GM12878 (cell line): ENCODE measurements around the gene PDZD8. TPM values are rescaled to one million over a fixed set of nuclear protein-coding genes. Genes with fewer than 3 reads are reported as not detected.

Experiments
- ATAC-seq: fragments of 200-7000 bp; cut with Tn5 transposase; 3 replicates; pipeline ENCODE4 v1.9.1; 2020; ENCODE audit warnings: mild to moderate bottlenecking, moderate library complexity
- BruUV-seq: library from RNA; stranded (reverse); fragments of 400-500 nt; replicated peaks from 2 replicates; lab custom pipeline; 2021; lab: Mats Ljungman, UMichigan
- CTCF ChIA-PET: fragments of 300-600 bp; sonication (Branson Sonifier 250); formaldehyde crosslinking; extraction: SDS; loops from one replicate; lab custom pipeline; 2021; ENCODE audit warnings: inconsistent platforms; lab: Yijun Ruan, JAX
- POLR2A ChIA-PET: fragments of 350-600 bp; formaldehyde crosslinking; extraction: SDS; loops from one replicate; lab custom pipeline; 2021; ENCODE audit warnings: inconsistent platforms; lab: Charles Lee
- RAD21 ChIA-PET: fragments of 300-600 bp; sonication (Branson Sonifier 250); formaldehyde crosslinking; loops from one replicate; lab custom pipeline; 2023; ENCODE audit warnings: antibody characterized with exemption; ENCODE audit not compliant: unreplicated experiment; lab: Charles Lee
- SMC1A ChIA-PET: fragments of 300-600 bp; sonication (Branson Sonifier 250); formaldehyde crosslinking; loops from one replicate; lab custom pipeline; 2023; ENCODE audit not compliant: unreplicated experiment, uncharacterized antibody; lab: Charles Lee
- DNase-seq: peaks from one replicate; pipeline ENCODE4 v3.0.0-alpha.2; 2011; ENCODE audit warnings: low read depth, low spot score
- FAIRE-seq: peaks from 3 replicates; lab custom pipeline; 2011; peaks lifted over from hg19 to GRCh38; lab: Jason Lieb, UNC
- H2AFZ ChIP-seq: 2 replicates; pipeline ENCODE4 v1.6.0; 2011; ENCODE audit warnings: low read depth, low read length, control low read depth; ENCODE audit not compliant: control insufficient read depth
- H3K27ac ChIP-seq: 2 replicates; pipeline ENCODE4 v1.5.1; 2011; ENCODE audit warnings: control low read depth; ENCODE audit not compliant: control insufficient read depth, insufficient read depth
- H3K27me3 ChIP-seq, 2 experiments: replicated peaks in 1 of 2; 2 replicates each; pipeline versions ENCODE4 v1.6.0 to v1.6.1; 2011; ENCODE audit warnings: low read length in 1 of 2; ENCODE audit not compliant: control insufficient read depth in 2 of 2, insufficient read depth in 2 of 2
- H3K36me3 ChIP-seq, 2 experiments: 2 replicates each; pipeline ENCODE4 v1.5.1; 2011; ENCODE audit warnings: low read length in 1 of 2; ENCODE audit not compliant: control insufficient read depth in 2 of 2, insufficient read depth in 2 of 2
- H3K4me1 ChIP-seq: 2 replicates; pipeline ENCODE4 v1.6.1; 2011; ENCODE audit warnings: mild to moderate bottlenecking, low read length, moderate library complexity, mixed read lengths; ENCODE audit not compliant: control insufficient read depth, insufficient read depth
- H3K4me2 ChIP-seq: 2 replicates; pipeline ENCODE4 v1.6.0; 2011; ENCODE audit warnings: control low read depth; ENCODE audit not compliant: control insufficient read depth, insufficient read depth
- H3K4me3 ChIP-seq: fragments of 200-600 bp; sonication (generic); 2 replicates; pipeline ENCODE4 v1.5.1; 2016
- H3K79me2 ChIP-seq: 2 replicates; pipeline ENCODE4 v1.6.0; 2011; ENCODE audit warnings: low read length; ENCODE audit not compliant: control insufficient read depth, insufficient read depth
- H3K9ac ChIP-seq: 2 replicates; pipeline ENCODE4 v1.8.0; 2011; ENCODE audit warnings: low read length, control low read depth, mixed read lengths; ENCODE audit not compliant: control insufficient read depth, insufficient read depth
- H3K9me3 ChIP-seq: replicated peaks from 3 replicates; pipeline ENCODE4 v1.5.1; 2011; ENCODE audit warnings: mild to moderate bottlenecking, low read length; ENCODE audit not compliant: control insufficient read depth, insufficient read depth
- H4K20me1 ChIP-seq: 2 replicates; pipeline ENCODE4 v1.6.0; 2011; ENCODE audit not compliant: control insufficient read depth, insufficient read depth
- BACH1 ChIP-seq: fragments of 450-650 bp; IDR thresholded peaks from 2 replicates; pipeline ENCODE4 v1.6.1; 2017; ENCODE audit warnings: mild to moderate bottlenecking, borderline replicate concordance
- CTCF ChIP-seq, 3 experiments: IDR thresholded peaks in 2 of 3; conservative IDR thresholded peaks in 1 of 3; 2 replicates each; pipeline ENCODE4 v1.5.1; 2011; ENCODE audit warnings: low read depth in 3 of 3, low read length in 3 of 3, mild to moderate bottlenecking in 3 of 3, control low read depth in 2 of 3, moderate library complexity in 2 of 3, inconsistent platforms in 1 of 3, mixed read lengths in 1 of 3; ENCODE audit not compliant: control insufficient read depth in 2 of 3, insufficient read depth in 1 of 3; ENCODE audit errors: extremely low read depth in 1 of 3
- EED ChIP-seq: sonication (generic); IDR thresholded peaks from 2 replicates; pipeline ENCODE4 v1.6.1; 2016; ENCODE audit warnings: antibody characterized with exemption, low read depth
- EP300 ChIP-seq, 2 experiments: fragments of 150-350 bp in 1 of 2; IDR thresholded peaks; 2 replicates each; pipeline ENCODE4 v1.6.1; 2011 to 2012; ENCODE audit warnings: low read depth in 2 of 2, low read length in 2 of 2, borderline replicate concordance in 1 of 2, improper control_type of control experiment in 1 of 2, inconsistent platforms in 1 of 2; ENCODE audit not compliant: control insufficient read depth in 1 of 2
- HSF1 ChIP-seq: fragments of 150-350 bp; IDR thresholded peaks from 2 replicates; pipeline ENCODE4 v1.6.1; 2014; ENCODE audit warnings: mild to moderate bottlenecking, low read depth, low read length
- IRF5 ChIP-seq: fragments of 450-650 bp; IDR thresholded peaks from 2 replicates; pipeline ENCODE4 v1.6.1; 2017; ENCODE audit warnings: borderline replicate concordance
- RAD21 ChIP-seq: IDR thresholded peaks from 2 replicates; pipeline ENCODE4 v1.6.1; 2011; ENCODE audit warnings: mild to moderate bottlenecking, low read depth, low read length, moderate library complexity; ENCODE audit not compliant: insufficient read depth
- SPI1 ChIP-seq: IDR thresholded peaks from 2 replicates; pipeline ENCODE4 v1.6.1; 2011; ENCODE audit warnings: low read depth, mild to moderate bottlenecking, low read length, moderate library complexity, borderline replicate concordance; ENCODE audit not compliant: insufficient read depth
- YBX1 ChIP-seq: fragments of 450-650 bp; IDR thresholded peaks from 2 replicates; pipeline ENCODE4 v1.6.1; 2016; ENCODE audit warnings: antibody characterized with exemption
- ZBTB11 ChIP-seq: fragments of 450-650 bp; formaldehyde crosslinking; IDR thresholded peaks from 2 replicates; pipeline ENCODE4 v1.5.0; 2022; ENCODE audit warnings: mild to moderate bottlenecking, missing genetic modification characterization
- ZNF207 ChIP-seq: fragments of 450-650 bp; IDR thresholded peaks from 2 replicates; pipeline ENCODE4 v1.6.1; 2014; ENCODE audit warnings: antibody characterized with exemption, mild to moderate bottlenecking, borderline replicate concordance
- ZNF622 ChIP-seq: fragments of 450-650 bp; IDR thresholded peaks from 2 replicates; pipeline ENCODE4 v1.6.1; 2017; ENCODE audit warnings: mild to moderate bottlenecking, inconsistent platforms
- ZSCAN29 ChIP-seq: fragments of 450-650 bp; IDR thresholded peaks from 2 replicates; pipeline ENCODE4 v1.6.1; 2017; ENCODE audit warnings: mild to moderate bottlenecking, moderate library complexity
- ZZZ3 ChIP-seq: IDR thresholded peaks from 2 replicates; pipeline ENCODE4 v1.6.1; 2011; ENCODE audit warnings: low read depth; ENCODE audit not compliant: control insufficient read depth, insufficient read length
- in situ Hi-C: fragments of 300-500 bp; cut with MboI; formaldehyde crosslinking; loops from 9 replicates; pipeline ENCODE4 v1.14.3; 2018; ENCODE audit warnings: mixed read lengths
- intact Hi-C: fragments of 100-400 bp; cut with micrococcal nuclease; formaldehyde crosslinking; loops from one replicate; pipeline ENCODE4 v1.14.2; 2022; ENCODE audit not compliant: unreplicated experiment
- polyA plus RNA-seq, 11 experiments: library from polyadenylated mRNA; depleted of rRNA in 4 of 11; unstranded in 6 of 11; stranded (reverse) in 5 of 11; fragments of >200 nt; fragmentation: Nextera tagmentation in 4 of 11; fragmentation: Illumina TruSeq in 1 of 11; extraction: Ambion mirVana in 4 of 11; extraction: Trizol in 1 of 11; gene quantifications; 1 replicate in 1 of 11; 2 replicates in 10 of 11; pipeline versions ENCODE4 v1.2.1 to v1.2.3, GENCODE V29; 2011 to 2016; ENCODE audit warnings: inconsistent platforms in 2 of 11, missing spikeins in 2 of 11, low read depth in 1 of 11
- total RNA-seq, 4 experiments: library from RNA; depleted of rRNA in 3 of 4; stranded (reverse); fragments of >200 nt in 3 of 4; fragmentation: Illumina TruSeq in 1 of 4; extraction: Trizol in 1 of 4; gene quantifications; 2 replicates each; pipeline versions ENCODE4 v1.2.1 to v1.2.3, GENCODE V29; 2013 to 2021

PDZD8 gene
- total and polyA plus RNA-seq, 10 of the 15 experiments (the other 5 are each of a cell fraction or from before 2014, with no cell fraction given): 2.0 to 21.2 (median 6.7) TPM

DNA sequence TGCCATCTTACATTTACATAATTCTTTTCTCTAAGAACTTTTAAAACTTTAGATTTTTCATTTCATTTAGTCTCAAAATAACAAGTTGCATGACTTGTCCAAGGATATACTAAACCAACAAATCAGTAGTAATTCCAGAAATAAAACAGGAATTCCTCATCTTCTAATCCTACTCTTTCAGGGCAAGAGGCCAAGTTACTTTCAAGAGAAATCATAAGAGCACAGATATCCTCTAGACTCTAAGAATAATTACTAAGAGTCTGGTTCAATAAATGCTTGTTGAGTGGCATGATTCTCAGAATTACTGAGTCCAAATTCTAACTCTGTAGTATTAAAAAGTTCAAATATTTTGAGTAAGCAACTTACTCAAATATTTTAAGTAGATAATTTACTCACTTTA, 12.9 kb downstream of the PDZD8 start:
- Histone ChIP-seq H4K20me1 (no peaks in the 10 kb centered on the region), H3K79me2 (peaks cover 73% of the 10 kb centered on the region), H3K36me3 (no peaks in the 10 kb centered on the region), H3K4me2 (no peak overlapping the region), H3K4me1 (peaks cover 15% of the 10 kb centered on the region), H2AFZ (no peak overlapping the region), H3K9ac (no peak overlapping the region), H3K27ac (no peak overlapping the region), H3K27me3 (no peaks in the 10 kb centered on the region), H3K4me3 (no peak overlapping the region), H3K9me3 (no peaks in the 10 kb centered on the region)
- SMC1A ChIA-PET: interaction anchor here (1.2 to 4.4 kb wide), 6 partner anchors 8 to 20 kb away, joined by 3 to 46 read pairs (median 12); no protein-coding TSS in a partner anchor
- POLR2A ChIA-PET: interaction anchor here (1.6 kb wide), 1 partner anchor 12 kb away, joined by 4 read pairs; no protein-coding TSS in a partner anchor
- FAIRE-seq (no peak), ATAC-seq (no peak), DNase-seq (no peak)
- RAD21 ChIA-PET: interaction anchor here (1.2 kb wide), 1 partner anchor 9 kb away, joined by 5 read pairs; no protein-coding TSS in a partner anchor
- intact Hi-C loops: no loop called here
- in situ Hi-C loops: no loop called here
- BruUV-seq: no TSS peak
- CTCF ChIA-PET: interaction anchor here (3.0 kb wide), 1 partner anchor 42 kb away, joined by 11 read pairs; no protein-coding TSS in a partner anchor
- no peak for TF ChIP-seq EED
- TF ChIP-seq BACH1: no peak
- no peak for TF ChIP-seq IRF5
- no peak for TF ChIP-seq ZZZ3
- TF ChIP-seq SPI1: no peak
- no peak for TF ChIP-seq EP300 (IDR thresholded peaks at IDR 0.05; ENCODE audit: borderline replicate concordance in 1 of 2, control insufficient read depth in 1 of 2, low read depth in 2 of 2, low read length in 2 of 2)
- TF ChIP-seq YBX1: no peak
- TF ChIP-seq ZNF622: no peak
- TF ChIP-seq ZSCAN29: no peak
- no peak for TF ChIP-seq HSF1
- no peak for TF ChIP-seq ZBTB11
- no peak for TF ChIP-seq RAD21
- no peak for TF ChIP-seq ZNF207
- no peak for TF ChIP-seq CTCF (IDR thresholded peaks at IDR 0.05 in 2 of 3, conservative IDR thresholded peaks at IDR 0.05 in 1 of 3; ENCODE audit: control insufficient read depth in 2 of 3, extremely low read depth in 1 of 3, insufficient read depth in 1 of 3, low read depth in 3 of 3, low read length in 3 of 3)
